ENCODE data around the gene ZC3H7B.
"Not testable (repeated sequence)": the region's sequence is repeated elsewhere in the genome, so short reads cannot be mapped to it uniquely, and the experiment has no call there.

Gene ZC3H7B

DNA sequence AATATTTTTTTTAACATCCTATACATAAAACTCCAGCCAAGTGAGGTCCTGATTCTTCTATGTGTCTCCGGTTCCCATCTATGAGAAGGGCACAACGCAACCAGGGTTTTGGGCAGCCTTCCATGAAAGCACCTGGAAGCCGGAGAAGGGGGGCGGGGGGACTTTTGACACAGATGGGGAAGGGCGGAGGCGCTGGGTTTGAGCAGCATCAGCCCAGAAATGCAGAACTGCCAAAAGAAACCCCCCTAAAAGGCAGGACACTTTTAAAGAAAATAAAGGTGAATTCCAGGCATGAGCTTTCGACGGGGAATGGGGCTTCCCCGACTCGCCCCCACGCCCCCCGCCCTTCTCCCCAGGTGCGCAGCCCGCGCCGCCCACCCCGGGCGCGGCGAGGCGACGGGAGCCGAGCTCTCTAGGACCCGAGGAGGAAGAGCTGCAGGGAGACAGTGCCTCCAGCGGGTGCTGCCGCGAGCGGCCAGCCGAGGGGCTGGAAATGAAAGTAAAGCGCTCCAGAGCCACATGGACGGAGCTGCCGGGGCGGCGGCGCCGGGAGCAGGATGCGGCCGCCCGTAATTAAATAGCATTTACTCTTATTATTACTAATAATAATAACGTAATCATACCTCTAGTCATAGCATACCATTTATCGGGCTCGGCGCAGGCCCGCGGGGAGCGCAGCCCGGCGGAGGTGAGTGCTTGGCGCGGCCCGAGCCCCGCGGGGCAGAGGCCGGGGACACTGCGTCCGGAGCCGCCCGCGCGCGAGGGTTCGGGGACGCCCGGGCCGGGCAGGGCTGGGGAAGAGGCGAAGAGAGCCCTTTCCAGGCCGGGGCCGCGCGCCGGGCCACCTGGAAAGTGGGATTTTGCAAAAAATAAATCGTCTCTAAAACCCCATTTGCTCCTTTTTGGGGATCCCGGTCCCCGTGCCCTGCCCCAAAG lies at the start of gene ZC3H7B:
Gene ZC3H7B (plus strand): TSS at position 441 of the 936 bp plus-strand sequence. CDS start 19,136 bp downstream, outside the sequence.
- peak; percentile 72 for DNase-seq (ENCODE audit: low read depth)

- DNase-seq (ENCODE audit: low read depth), result no peak
Measured at GRCh38 chr22:41252365-41252764, 49.0 kb upstream of the ZC3H7B start.

- no peak for DNase-seq (ENCODE audit: low read depth)
Measured at GRCh38 chr22:41254230-41254629, 47.1 kb upstream of the ZC3H7B start.

- DNase-seq (ENCODE audit: low read depth), result no peak
Measured at GRCh38 chr22:41256254-41257253, 44.8 kb upstream of the ZC3H7B start.

DNA sequence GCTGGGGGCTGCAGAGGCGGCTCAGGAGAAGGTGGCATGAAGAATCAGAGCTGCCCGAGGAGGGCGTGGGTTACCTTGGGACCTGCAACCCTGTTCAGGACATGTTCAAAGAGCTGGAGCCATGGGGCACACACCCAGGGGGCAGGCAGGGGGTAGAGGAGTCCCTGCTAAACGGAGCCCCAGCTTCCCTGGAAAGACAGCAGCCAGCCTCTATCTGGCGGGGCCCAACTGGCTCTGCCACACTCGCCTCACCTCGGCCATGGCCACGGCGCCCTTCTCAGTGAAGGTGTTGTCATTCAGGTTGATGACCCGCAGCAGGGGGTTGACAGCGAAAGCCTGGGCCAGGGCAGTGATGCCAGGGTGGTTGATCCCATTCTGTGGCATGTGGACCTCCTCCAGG lies 43.6 kb upstream of the ZC3H7B start:
- no peak for DNase-seq (ENCODE audit: low read depth)

GRCh38 chr22:41259756-41260155 lies 41.6 kb upstream of the ZC3H7B start:
- not testable (repeated sequence) for DNase-seq (ENCODE audit: low read depth)

GRCh38 chr22:41260871-41261270 lies 40.5 kb upstream of the ZC3H7B start:
- no peak for DNase-seq (ENCODE audit: low read depth)

GRCh38 chr22:41261541-41262249 lies 39.6 kb upstream of the ZC3H7B start:
- no peak for DNase-seq (ENCODE audit: low read depth)

DNA sequence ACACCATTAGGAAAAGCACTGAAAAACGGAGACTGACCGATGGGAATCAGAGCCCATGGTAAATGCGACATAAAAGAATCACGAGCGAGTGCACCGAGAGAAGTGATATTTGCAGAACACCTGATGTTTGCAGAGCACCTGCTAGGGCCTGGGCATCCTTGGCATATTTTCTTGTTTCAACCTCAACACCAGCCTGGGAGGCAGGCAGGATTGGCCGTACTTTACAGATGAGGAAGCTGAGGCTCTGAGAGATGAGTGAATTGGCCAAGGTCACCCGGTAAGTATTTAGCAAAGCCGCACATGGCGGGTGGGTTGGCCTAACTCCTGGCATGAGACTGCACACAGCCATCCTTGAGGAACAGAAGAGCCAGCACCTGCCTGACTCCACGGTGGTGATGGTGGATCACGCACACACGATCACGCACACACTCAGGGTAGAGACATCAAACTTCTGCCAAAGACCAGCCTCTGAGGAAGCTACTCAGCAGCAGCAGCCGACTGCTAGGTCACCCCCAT lies 39.0 kb upstream of the ZC3H7B start:
- no peak for DNase-seq (ENCODE audit: low read depth)

DNA sequence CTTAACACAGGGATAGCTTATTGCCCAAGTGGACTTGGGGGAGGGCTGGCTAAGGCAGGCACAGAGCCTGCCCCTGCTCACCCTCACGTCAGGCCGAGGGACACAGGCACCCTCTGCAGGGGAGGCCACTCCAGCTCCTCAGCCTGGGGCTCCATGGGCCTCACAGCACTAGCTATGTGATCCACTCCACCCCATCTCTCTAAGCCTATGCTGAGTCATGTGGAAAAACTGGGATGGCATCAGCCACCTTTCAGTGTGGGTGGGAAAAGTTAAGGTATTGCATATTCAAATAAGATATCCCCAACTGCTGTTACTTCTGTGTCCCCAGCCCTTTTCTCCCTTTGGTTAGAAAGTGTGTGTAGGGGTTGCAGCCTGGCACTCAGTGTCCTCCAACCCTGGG lies 37.6 kb upstream of the ZC3H7B start:
- DNase-seq (ENCODE audit: low read depth), result no peak

DNA sequence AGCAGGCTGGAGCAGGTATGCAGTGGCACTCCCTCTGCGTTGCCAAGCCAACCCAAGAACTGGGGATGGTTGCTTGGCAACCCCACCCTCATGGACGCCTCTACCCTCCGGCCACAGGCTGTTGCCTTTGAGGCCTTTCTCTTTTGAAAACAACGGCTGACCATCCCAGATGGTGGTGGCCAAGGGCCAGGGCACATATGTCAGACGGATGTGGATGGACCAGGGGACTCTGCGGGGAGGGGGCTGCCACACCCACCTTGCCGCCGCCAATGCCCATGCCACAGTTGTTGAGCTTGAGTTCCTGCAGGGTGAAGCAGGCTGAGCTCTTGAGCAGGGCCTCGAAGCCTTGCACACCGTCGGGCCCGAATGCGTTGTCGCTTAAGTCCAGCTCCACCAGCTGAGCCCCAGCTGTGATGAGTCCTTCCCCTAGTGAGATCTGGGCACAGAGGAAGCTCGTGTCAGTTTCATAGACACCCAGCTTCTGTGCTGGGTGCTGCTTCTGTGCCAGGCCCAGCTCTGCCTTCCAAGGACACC lies 36.9 kb upstream of the ZC3H7B start:
- no peak for DNase-seq (ENCODE audit: low read depth)

DNA sequence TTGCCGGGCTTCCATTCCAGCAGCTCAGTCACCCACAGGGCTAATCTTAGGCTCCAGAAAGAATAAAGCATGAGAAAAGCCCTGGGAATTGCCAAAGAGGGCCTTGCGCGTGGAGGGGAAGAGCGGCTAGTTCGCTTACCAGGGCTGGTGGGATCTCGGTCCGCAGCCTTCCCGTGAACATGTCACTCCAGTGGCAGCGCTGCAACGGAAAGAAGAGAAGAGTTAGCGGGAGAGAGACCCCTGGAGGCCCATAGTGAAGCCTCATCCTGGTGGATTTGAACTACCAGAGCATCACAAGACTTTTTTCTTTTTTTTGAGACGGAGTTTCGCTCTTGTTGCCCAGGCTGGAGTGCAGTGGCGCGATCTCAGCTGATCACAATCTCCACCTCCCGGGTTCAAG lies 33.4 kb upstream of the ZC3H7B start:
- DNase-seq (ENCODE audit: low read depth), result no peak

GRCh38 chr22:41271787-41272186 lies 29.5 kb upstream of the ZC3H7B start:
- DNase-seq (ENCODE audit: low read depth), result no peak

GRCh38 chr22:41273128-41273527 lies 28.2 kb upstream of the ZC3H7B start:
- DNase-seq (ENCODE audit: low read depth), result no peak

DNA sequence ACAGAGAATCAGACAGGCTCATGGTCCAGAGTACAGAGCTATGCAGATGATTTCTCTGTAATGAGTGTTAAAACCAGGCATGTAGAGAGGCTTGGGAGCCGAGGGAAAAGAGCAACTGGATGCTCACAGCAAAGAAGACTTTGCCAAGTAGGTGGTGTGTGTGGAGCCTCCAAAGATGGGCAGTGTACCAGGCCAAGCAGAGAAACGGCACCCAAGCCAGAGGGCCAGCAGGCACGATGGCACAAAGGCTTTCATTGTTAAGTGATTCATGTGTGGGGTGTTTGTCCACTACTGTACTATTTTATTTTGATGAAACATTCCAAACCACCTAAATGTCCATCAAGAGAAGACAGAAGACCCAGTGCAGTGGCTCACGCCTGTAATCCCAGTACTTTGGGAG lies 26.5 kb upstream of the ZC3H7B start:
- no peak for DNase-seq (ENCODE audit: low read depth)

DNA sequence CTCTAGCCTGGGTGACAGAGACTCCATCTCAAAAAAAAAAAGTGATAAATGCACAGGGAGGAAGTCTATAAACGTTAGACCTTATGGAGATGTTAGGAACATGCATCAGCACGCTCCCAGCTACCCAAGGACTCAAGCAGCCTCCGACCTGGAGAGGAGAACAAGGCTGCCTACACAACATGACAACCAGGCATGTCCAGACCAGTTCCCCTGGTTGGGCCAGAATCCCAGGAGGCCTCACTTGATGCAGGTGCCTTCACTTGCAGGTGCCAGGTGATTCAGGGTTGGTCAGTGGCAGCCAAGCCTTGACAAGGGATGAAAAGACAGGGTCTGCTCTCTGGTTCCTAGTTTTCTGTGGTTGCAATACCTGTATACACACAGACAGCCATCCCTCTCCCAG lies 21.3 kb upstream of the ZC3H7B start:
- DNase-seq (ENCODE audit: low read depth), result no peak

DNA sequence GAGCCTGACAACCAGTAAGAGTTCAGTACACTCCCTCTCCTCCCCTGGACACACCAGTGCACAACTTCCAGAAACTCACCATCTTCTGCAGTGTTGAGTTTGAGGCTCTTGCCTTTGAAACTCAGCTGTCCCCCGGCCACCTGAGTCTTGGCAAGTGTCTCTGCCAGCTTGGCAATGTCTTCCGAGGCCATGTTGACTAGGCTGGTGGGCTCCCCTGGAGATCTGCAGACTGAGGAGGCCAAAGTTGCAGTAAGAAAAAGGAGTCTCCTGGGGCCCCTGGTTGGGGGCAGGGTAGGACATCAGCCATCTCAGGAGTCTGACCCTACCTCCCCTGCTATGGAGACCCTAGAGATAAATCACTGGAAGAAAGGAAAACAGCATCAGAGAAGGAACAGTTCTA lies 20.5 kb upstream of the ZC3H7B start:
- no peak for DNase-seq (ENCODE audit: low read depth)

- no peak for DNase-seq (ENCODE audit: low read depth)
Measured at GRCh38 chr22:41284465-41284864, 16.9 kb upstream of the ZC3H7B start.

DNA sequence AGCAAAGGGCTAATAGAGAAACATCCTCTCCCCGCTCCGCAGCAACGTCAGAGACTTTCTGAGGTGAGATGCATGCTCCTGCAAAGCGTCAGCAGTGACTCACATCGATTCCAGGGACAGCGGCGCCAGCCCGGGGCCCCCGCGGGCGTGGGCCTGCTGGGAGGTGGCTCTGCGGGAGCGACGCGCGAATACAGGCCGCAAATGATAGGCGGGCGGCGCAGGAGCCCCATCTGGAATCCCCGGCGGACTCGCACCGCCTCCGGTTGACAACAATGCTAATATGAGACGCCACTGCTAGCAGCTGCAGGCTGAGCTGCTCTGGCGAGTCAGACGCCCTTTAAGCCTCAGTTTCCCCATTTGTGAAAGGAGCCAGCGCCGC lies 15.9 kb upstream of the ZC3H7B start:
- peak; percentile 77 for DNase-seq (ENCODE audit: low read depth)

DNA sequence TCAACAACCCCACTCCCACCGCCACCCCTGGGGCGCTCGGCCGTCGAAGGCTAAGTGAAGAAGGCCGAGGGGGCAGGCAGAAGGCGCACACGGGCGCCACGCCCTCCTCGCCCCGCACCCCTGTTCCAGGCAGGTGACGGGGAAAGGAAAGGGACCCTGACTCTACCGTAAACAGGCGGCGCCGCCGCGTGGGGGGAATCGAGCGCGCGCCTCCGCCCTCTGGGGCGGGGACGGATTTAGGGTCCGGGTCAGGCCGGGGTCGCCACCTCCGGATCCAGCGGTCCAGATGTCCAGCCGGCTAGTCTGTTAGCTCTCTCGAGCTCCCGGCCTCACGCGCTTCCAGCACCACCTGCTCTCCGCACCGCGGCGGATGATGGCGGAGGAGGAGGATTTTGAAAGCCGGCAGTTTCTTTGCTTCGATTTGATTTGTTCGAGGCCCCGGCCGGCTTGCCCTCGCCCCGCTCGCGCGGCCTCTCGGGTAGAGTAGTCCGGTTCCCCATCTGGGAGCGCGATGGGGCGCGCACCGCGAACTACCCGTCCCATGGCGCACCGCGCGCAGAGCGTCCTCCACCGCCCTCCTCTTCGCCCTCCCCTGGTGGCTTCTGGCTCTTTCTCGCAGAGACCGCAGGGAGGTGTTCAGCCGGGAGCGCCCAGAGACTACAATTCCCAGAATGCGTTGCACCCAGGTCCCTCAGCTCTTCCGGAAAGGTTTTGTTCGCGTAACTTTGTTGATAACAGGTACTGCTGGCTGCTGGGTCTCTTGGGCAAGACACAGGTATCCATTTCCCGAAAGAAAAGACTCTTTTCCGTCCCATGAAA lies 15.3 kb upstream of the ZC3H7B start, which contains the start of gene RANGAP1:
Gene RANGAP1 (minus strand): TSS at position 368 of the 819 bp plus-strand sequence. CDS start 5,143 bp downstream, outside the sequence.
- peak; percentile 97 for DNase-seq (ENCODE audit: low read depth)

All from activated gamma-delta T cell treated with anti-CD3 and anti-CD28 coated beads, Interleukin-2, amount 50 U/mL, for 16 hours (primary cell).